GM19035 (cell line): Measurements from ENCODE around the gene IQSEC2.

Experiments
- ATAC-seq: cut with Tn5 transposase; IDR thresholded peaks from one replicate; pipeline ENCODE4 v1.9.1; 2021; ENCODE audit not compliant: unreplicated experiment

IQSEC2 gene

GRCh38 chrX:53269536-53270107 lies 11.8 kb downstream of the IQSEC2 start:
- no peak for ATAC-seq

- ATAC-seq: no peak
These were observed 13.2 kb downstream of the IQSEC2 start for GRCh38 chrX:53268173-53268572.

GRCh38 chrX:53266914-53267313 lies 14.5 kb downstream of the IQSEC2 start:
- ATAC-seq: no peak

- no peak for ATAC-seq
These were observed 15.4 kb downstream of the IQSEC2 start for GRCh38 chrX:53265771-53266574.

GRCh38 chrX:53263597-53264094 lies 17.7 kb downstream of the IQSEC2 start:
- ATAC-seq: no peak

GRCh38 chrX:53262918-53263394 lies 18.4 kb downstream of the IQSEC2 start:
- ATAC-seq: no peak

- ATAC-seq: no peak
These were observed 19.0 kb downstream of the IQSEC2 start for GRCh38 chrX:53262189-53262917.

- no peak for ATAC-seq
These were observed 19.9 kb downstream of the IQSEC2 start for GRCh38 chrX:53261355-53261972.

GRCh38 chrX:53260836-53261235 lies 20.5 kb downstream of the IQSEC2 start:
- no peak for ATAC-seq

GRCh38 chrX:53257670-53258423 lies 23.5 kb downstream of the IQSEC2 start:
- ATAC-seq: no peak

GRCh38 chrX:53257166-53257565 lies 24.2 kb downstream of the IQSEC2 start:
- no peak for ATAC-seq

- ATAC-seq: no peak
These were observed 24.8 kb downstream of the IQSEC2 start for GRCh38 chrX:53256446-53257041.

GRCh38 chrX:53255738-53256191 lies 25.6 kb downstream of the IQSEC2 start:
- no peak for ATAC-seq

GRCh38 chrX:53254570-53255461 lies 26.6 kb downstream of the IQSEC2 start:
- ATAC-seq: no peak

GRCh38 chrX:53253293-53254020 lies 27.9 kb downstream of the IQSEC2 start:
- no peak for ATAC-seq

GRCh38 chrX:53251307-53251706 lies 30.1 kb downstream of the IQSEC2 start:
- ATAC-seq: no peak

- no peak for ATAC-seq
These were observed 30.8 kb downstream of the IQSEC2 start for GRCh38 chrX:53250556-53250955.

GRCh38 chrX:53249408-53250042 lies 31.9 kb downstream of the IQSEC2 start:
- no peak for ATAC-seq
